ENCODE results near the gene ENTREP3.
"Not testable (repeated sequence)": the region's sequence is repeated elsewhere in the genome, so short reads cannot be mapped to it uniquely, and the experiment has no call there.

DNA sequence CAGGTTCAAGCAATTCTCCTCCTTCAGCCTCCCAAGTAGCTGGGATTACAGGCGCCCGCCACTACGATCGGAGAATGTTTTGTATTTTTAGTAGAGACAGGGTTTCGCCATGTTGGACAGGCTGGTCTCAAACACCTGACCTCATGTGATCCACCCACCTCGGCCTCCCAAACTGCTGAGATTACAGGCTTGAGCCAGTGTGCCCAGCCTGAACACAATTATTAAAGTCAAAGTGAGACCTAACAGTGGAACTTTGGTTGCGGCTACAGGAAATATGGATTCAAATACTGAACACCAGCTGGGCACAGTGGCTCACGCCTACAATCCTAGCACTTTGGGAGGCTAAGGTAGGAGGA lies 29.9 kb downstream of the ENTREP3 start:
- TF ChIP-seq, protein P1, sequence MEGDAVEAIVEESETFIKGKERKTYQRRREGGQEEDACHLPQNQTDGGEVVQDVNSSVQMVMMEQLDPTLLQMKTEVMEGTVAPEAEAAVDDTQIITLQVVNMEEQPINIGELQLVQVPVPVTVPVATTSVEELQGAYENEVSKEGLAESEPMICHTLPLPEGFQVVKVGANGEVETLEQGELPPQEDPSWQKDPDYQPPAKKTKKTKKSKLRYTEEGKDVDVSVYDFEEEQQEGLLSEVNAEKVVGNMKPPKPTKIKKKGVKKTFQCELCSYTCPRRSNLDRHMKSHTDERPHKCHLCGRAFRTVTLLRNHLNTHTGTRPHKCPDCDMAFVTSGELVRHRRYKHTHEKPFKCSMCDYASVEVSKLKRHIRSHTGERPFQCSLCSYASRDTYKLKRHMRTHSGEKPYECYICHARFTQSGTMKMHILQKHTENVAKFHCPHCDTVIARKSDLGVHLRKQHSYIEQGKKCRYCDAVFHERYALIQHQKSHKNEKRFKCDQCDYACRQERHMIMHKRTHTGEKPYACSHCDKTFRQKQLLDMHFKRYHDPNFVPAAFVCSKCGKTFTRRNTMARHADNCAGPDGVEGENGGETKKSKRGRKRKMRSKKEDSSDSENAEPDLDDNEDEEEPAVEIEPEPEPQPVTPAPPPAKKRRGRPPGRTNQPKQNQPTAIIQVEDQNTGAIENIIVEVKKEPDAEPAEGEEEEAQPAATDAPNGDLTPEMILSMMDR (IDR thresholded peaks at IDR 0.05; ENCODE audit: poor library complexity), result not testable (repeated sequence)
- not testable (repeated sequence) for TF ChIP-seq EZH2 (IDR thresholded peaks at IDR 0.05; ENCODE audit: borderline replicate concordance); EZH2phosphoT487 (IDR thresholded peaks at IDR 0.05; ENCODE audit: low read depth, severe bottlenecking, unreplicated experiment)
